Measurements from ENCODE around the gene CAVIN4.

CAVIN4 gene

GRCh38 chr9:100577776-100578448 is at the start of gene CAVIN4:
CAVIN4 (plus strand) TSS chr9:100578079; CDS start chr9:100578144, 65 bp downstream.
- ATAC-seq, result no peak
- DNase-seq, result no peak

GRCh38 chr9:100534401-100534800 is 43.5 kb upstream of the CAVIN4 start:
- no peak for DNase-seq
- no peak for ATAC-seq

GRCh38 chr9:100540327-100540726 is 37.6 kb upstream of the CAVIN4 start:
- ATAC-seq (no peak), DNase-seq (no peak)

- ATAC-seq, result no peak
- DNase-seq, result no peak
These were observed 28.8 kb upstream of the CAVIN4 start for GRCh38 chr9:100549048-100549447.

GRCh38 chr9:100554935-100555401 is 22.9 kb upstream of the CAVIN4 start:
- DNase-seq (no peak), ATAC-seq (no peak)

GRCh38 chr9:100555471-100555870 is 22.4 kb upstream of the CAVIN4 start:
- no peak for ATAC-seq
- DNase-seq, result no peak

- ATAC-seq, result no peak
- DNase-seq, result no peak
These were observed 20.8 kb upstream of the CAVIN4 start for GRCh38 chr9:100557053-100557452.

- ATAC-seq (no peak), DNase-seq (no peak)
These were observed 16.6 kb upstream of the CAVIN4 start for GRCh38 chr9:100561256-100561655.

GRCh38 chr9:100567856-100568255 is 10.0 kb upstream of the CAVIN4 start:
- no peak for DNase-seq
- no peak for ATAC-seq

GRCh38 chr9:100573655-100574260 is 4.1 kb upstream of the CAVIN4 start:
- DNase-seq, result no peak

GRCh38 chr9:100575006-100575405 is 2.9 kb upstream of the CAVIN4 start:
- DNase-seq, result no peak
- ATAC-seq, result no peak

More at GRCh38 chr9:100573655-100574260, 4.1 kb upstream of the CAVIN4 start:
- ATAC-seq, result no peak

- no peak for DNase-seq
- no peak for ATAC-seq
These were observed 2.0 kb upstream of the CAVIN4 start for GRCh38 chr9:100575765-100576386.

GRCh38 chr9:100578610-100579009 is 731 bp downstream of the CAVIN4 start:
- no peak for DNase-seq
- ATAC-seq, result no peak

- no peak for ATAC-seq
- no peak for DNase-seq
These were observed 1.8 kb downstream of the CAVIN4 start for GRCh38 chr9:100579665-100580064.

GRCh38 chr9:100580257-100580656 is 2.4 kb downstream of the CAVIN4 start:
- ATAC-seq, result no peak
- no peak for DNase-seq

GRCh38 chr9:100581081-100581480 is 3.2 kb downstream of the CAVIN4 start:
- ATAC-seq (no peak), DNase-seq (no peak)

- no peak for ATAC-seq
These were observed 3.8 kb downstream of the CAVIN4 start for GRCh38 chr9:100581661-100582060.

GRCh38 chr9:100583014-100583802 is 5.3 kb downstream of the CAVIN4 start:
- DNase-seq (no peak), ATAC-seq (no peak)

More at GRCh38 chr9:100581661-100582060, 3.8 kb downstream of the CAVIN4 start:
- no peak for DNase-seq

- DNase-seq (no peak), ATAC-seq (no peak)
These were observed 7.1 kb downstream of the CAVIN4 start for GRCh38 chr9:100584951-100585350.

GRCh38 chr9:100586093-100586492 is 8.2 kb downstream of the CAVIN4 start:
- ATAC-seq (no peak), DNase-seq (no peak)

- ATAC-seq, result no peak
- DNase-seq, result no peak
These were observed 9.5 kb downstream of the CAVIN4 start for GRCh38 chr9:100587375-100587774.

- ATAC-seq, result no peak
- no peak for DNase-seq
These were observed 11.7 kb downstream of the CAVIN4 start for GRCh38 chr9:100589582-100589981.

GRCh38 chr9:100590481-100590880 is 12.6 kb downstream of the CAVIN4 start:
- ATAC-seq, result no peak

More at GRCh38 chr9:100590481-100590880, 12.6 kb downstream of the CAVIN4 start:
- no peak for DNase-seq
